GF-D8 (cell line): ENCODE measurements around the gene SHANK1.
"Not testable (repeated sequence)": the region's sequence is repeated elsewhere in the genome, so short reads cannot be mapped to it uniquely, and the experiment has no call there.

Experiments used
- DNase-seq: peaks from one replicate; lab custom pipeline; 2025; lab: John Stamatoyannopoulos, UW

Gene SHANK1

GRCh38 chr19:50719566-50719965 lies at the start of gene SHANK1:
Gene SHANK1, minus strand, starts transcription at chr19:50719802. Its CDS starts 2,883 bp downstream, at chr19:50716919.
- no peak for DNase-seq

- no peak for DNase-seq
Observed at GRCh38 chr19:50768277-50768676, 48.7 kb upstream of the SHANK1 start.

GRCh38 chr19:50767263-50767662 lies 47.7 kb upstream of the SHANK1 start:
- DNase-seq: not testable (repeated sequence)

GRCh38 chr19:50766746-50767145 lies 47.1 kb upstream of the SHANK1 start:
- not testable (repeated sequence) for DNase-seq

- no peak for DNase-seq
Observed at GRCh38 chr19:50764409-50764808, 44.8 kb upstream of the SHANK1 start.

GRCh38 chr19:50763521-50763920 lies 43.9 kb upstream of the SHANK1 start:
- DNase-seq: peak; percentile 27

- DNase-seq: not testable (repeated sequence)
Observed at GRCh38 chr19:50761501-50761900, 41.9 kb upstream of the SHANK1 start.

- DNase-seq: peak; percentile 45
Observed at GRCh38 chr19:50759886-50760285, 40.3 kb upstream of the SHANK1 start.

GRCh38 chr19:50759076-50759475 lies 39.5 kb upstream of the SHANK1 start:
- not testable (repeated sequence) for DNase-seq

- DNase-seq: not testable (repeated sequence)
Observed at GRCh38 chr19:50757624-50758023, 38.0 kb upstream of the SHANK1 start.

- DNase-seq: not testable (repeated sequence)
Observed at GRCh38 chr19:50756244-50756643, 36.6 kb upstream of the SHANK1 start.

GRCh38 chr19:50753879-50754278 lies 34.3 kb upstream of the SHANK1 start:
- no peak for DNase-seq

- DNase-seq: no peak
Observed at GRCh38 chr19:50750010-50750409, 30.4 kb upstream of the SHANK1 start.

GRCh38 chr19:50749490-50749889 lies 29.9 kb upstream of the SHANK1 start:
- no peak for DNase-seq

GRCh38 chr19:50747141-50747540 lies 27.5 kb upstream of the SHANK1 start:
- not testable (repeated sequence) for DNase-seq

- no peak for DNase-seq
Observed at GRCh38 chr19:50745221-50745620, 25.6 kb upstream of the SHANK1 start.

GRCh38 chr19:50743537-50743936 lies 23.9 kb upstream of the SHANK1 start:
- no peak for DNase-seq

- DNase-seq: no peak
Observed at GRCh38 chr19:50741179-50741933, 21.8 kb upstream of the SHANK1 start.

GRCh38 chr19:50739914-50740426 lies 20.4 kb upstream of the SHANK1 start:
- DNase-seq: no peak

GRCh38 chr19:50739132-50739913 lies 19.7 kb upstream of the SHANK1 start:
- no peak for DNase-seq

GRCh38 chr19:50736338-50736737 lies 16.7 kb upstream of the SHANK1 start:
- no peak for DNase-seq

GRCh38 chr19:50735869-50736268 lies 16.3 kb upstream of the SHANK1 start:
- DNase-seq: no peak

- no peak for DNase-seq
Observed at GRCh38 chr19:50729894-50730293, 10.3 kb upstream of the SHANK1 start.
